IMR-90 (cell line): Measurements from ENCODE around the gene BRAT1. TPM values are rescaled to one million over a fixed set of nuclear protein-coding genes. Genes with fewer than 3 reads are reported as not detected.

ENCODE experiments used
- ATAC-seq: fragments of 200-7000 bp; cut with Tn5 transposase; 2 replicates; pipeline ENCODE4 v1.9.1; 2020; ENCODE audit warnings: low read depth, mild to moderate bottlenecking, moderate library complexity
- BruUV-seq: library from RNA; stranded (reverse); fragments of 400-500 nt; replicated peaks from 2 replicates; lab custom pipeline; 2021; lab: Mats Ljungman, UMichigan
- CTCF ChIA-PET: fragments of 300-600 bp; formaldehyde crosslinking; extraction: SDS; loops from one replicate; lab custom pipeline; 2021; ENCODE audit warnings: antibody characterized with exemption; lab: Yijun Ruan, JAX
- POLR2A ChIA-PET: fragments of 300-600 bp; sonication (Branson Sonifier 250); formaldehyde crosslinking; loops from one replicate; lab custom pipeline; 2022; ENCODE audit warnings: antibody characterized with exemption; ENCODE audit not compliant: unreplicated experiment; lab: Charles Lee
- DNase-seq: peaks from one replicate; pipeline ENCODE4 v3.0.0; 2013
- H2AFZ ChIP-seq: replicated peaks from 2 replicates; pipeline ENCODE3; 2013; ENCODE audit warnings: low read length, mild to moderate bottlenecking; ENCODE audit not compliant: poor library complexity
- H2AK5ac ChIP-seq: 2 replicates; pipeline ENCODE4 v1.6.1; 2013; ENCODE audit warnings: low read depth, low read length, inconsistent platforms
- H2AK9ac ChIP-seq: replicated peaks from 2 replicates; pipeline ENCODE3; 2013; ENCODE audit warnings: mild to moderate bottlenecking, low read depth, low read length, moderate library complexity; ENCODE audit not compliant: poor library complexity
- H2BK120ac ChIP-seq: 2 replicates; pipeline ENCODE4 v1.6.1; 2013; ENCODE audit warnings: low read depth, low read length, inconsistent platforms
- H2BK15ac ChIP-seq: 3 replicates; pipeline ENCODE4 v1.6.1; 2013; ENCODE audit warnings: low read depth, low read length, inconsistent platforms
- H2BK20ac ChIP-seq: 2 replicates; pipeline ENCODE4 v1.6.1; 2013; ENCODE audit warnings: low read depth, mild to moderate bottlenecking, inconsistent platforms, low read length, moderate library complexity
- H2BK5ac ChIP-seq: 2 replicates; pipeline ENCODE4 v1.6.1; 2013; ENCODE audit warnings: mild to moderate bottlenecking, low read depth, low read length, inconsistent platforms; ENCODE audit not compliant: poor library complexity, severe bottlenecking
- H3K14ac ChIP-seq: replicated peaks from 2 replicates; pipeline ENCODE4 v1.6.1; 2013; ENCODE audit warnings: low read depth, low read length, inconsistent platforms
- H3K18ac ChIP-seq: 2 replicates; pipeline ENCODE4 v1.6.1; 2013; ENCODE audit warnings: low read depth, low read length, control low read depth
- H3K23ac ChIP-seq: 2 replicates; pipeline ENCODE4 v1.6.1; 2013; ENCODE audit warnings: low read depth, low read length, inconsistent platforms
- H3K27ac ChIP-seq: 2 replicates; pipeline ENCODE4 v1.5.1; 2013; ENCODE audit warnings: mild to moderate bottlenecking, control low read depth, low read length; ENCODE audit not compliant: insufficient read depth
- H3K27me3 ChIP-seq: 2 replicates; pipeline ENCODE4 v1.6.1; 2013; ENCODE audit warnings: low read length; ENCODE audit not compliant: control insufficient read depth, insufficient read depth
- H3K36me3 ChIP-seq: 2 replicates; pipeline ENCODE4 v1.6.1; 2013; ENCODE audit warnings: low read length, mixed read lengths; ENCODE audit not compliant: control insufficient read depth, insufficient read depth
- H3K4ac ChIP-seq: 2 replicates; pipeline ENCODE4 v1.6.1; 2013; ENCODE audit warnings: low read depth, low read length, inconsistent platforms
- H3K4me1 ChIP-seq: 2 replicates; pipeline ENCODE4 v1.6.1; 2013; ENCODE audit warnings: low read length, mixed read lengths; ENCODE audit not compliant: control insufficient read depth, insufficient read depth
- H3K4me2 ChIP-seq: 2 replicates; pipeline ENCODE4 v1.6.1; 2013; ENCODE audit warnings: low read depth, mild to moderate bottlenecking, control low read depth, low read length, moderate library complexity
- H3K4me3 ChIP-seq: 2 replicates; pipeline ENCODE4 v1.5.1; 2013; ENCODE audit warnings: low read depth, mild to moderate bottlenecking, control low read depth, low read length, moderate library complexity; ENCODE audit not compliant: insufficient read depth
- H3K56ac ChIP-seq: 2 replicates; pipeline ENCODE4 v1.6.1; 2013; ENCODE audit warnings: low read length, inconsistent platforms; ENCODE audit not compliant: insufficient read depth; ENCODE audit errors: extremely low read depth
- H3K79me1 ChIP-seq, 2 experiments: 2 replicates each; pipeline ENCODE4 v1.6.1; 2013; ENCODE audit warnings: low read length in 2 of 2, inconsistent platforms in 1 of 2, low read depth in 1 of 2
- H3K9ac ChIP-seq: 2 replicates; pipeline ENCODE4 v1.6.1; 2013; ENCODE audit warnings: low read depth, low read length, control low read depth
- H3K9me1 ChIP-seq: 2 replicates; pipeline ENCODE4 v1.6.1; 2013; ENCODE audit warnings: low read length, inconsistent platforms; ENCODE audit not compliant: insufficient read depth
- H3K9me3 ChIP-seq: 2 replicates; pipeline ENCODE4 v1.6.1; 2013; ENCODE audit warnings: low read length; ENCODE audit not compliant: control insufficient read depth, insufficient read depth
- H4K20me1 ChIP-seq: 2 replicates; pipeline ENCODE4 v1.6.1; 2013; ENCODE audit warnings: low read length, inconsistent platforms; ENCODE audit not compliant: insufficient read depth
- H4K5ac ChIP-seq: 2 replicates; pipeline ENCODE4 v1.6.1; 2013; ENCODE audit warnings: mild to moderate bottlenecking, low read depth, low read length, control low read depth
- H4K8ac ChIP-seq, 2 experiments: 2 replicates each; pipeline ENCODE4 v1.6.1; 2013; ENCODE audit warnings: low read depth in 2 of 2, low read length in 2 of 2, control low read depth in 1 of 2, inconsistent platforms in 1 of 2
- H4K91ac ChIP-seq: 2 replicates; pipeline ENCODE4 v1.6.1; 2013; ENCODE audit warnings: low read depth, low read length, inconsistent platforms; ENCODE audit not compliant: insufficient read depth
- MAFK ChIP-seq: IDR thresholded peaks from 2 replicates; pipeline ENCODE4 v1.6.1; 2012; ENCODE audit warnings: low read depth, low read length, improper control_type of control experiment
- RAD21 ChIP-seq: IDR thresholded peaks from 2 replicates; pipeline ENCODE4 v1.6.1; 2012; ENCODE audit warnings: low read length, improper control_type of control experiment
- RFX5 ChIP-seq: IDR thresholded peaks from 2 replicates; pipeline ENCODE4 v1.8.0; 2012; ENCODE audit warnings: low read depth, mild to moderate bottlenecking, low read length, moderate library complexity
- WGBS, 2 experiments: methylation state at CpG; one replicate each; pipeline versions ENCODE4 v1.1.5 to v1.1.7; 2013; ENCODE audit warnings: missing lambda C conversion rate in 2 of 2; ENCODE audit not compliant: insufficient read length in 1 of 2; ENCODE audit errors: extremely low coverage in 2 of 2; 5-methylcytosine and 5-hydroxymethylcytosine counted together
- dilution Hi-C: fragments of 300-500 bp; cut with HindIII; formaldehyde crosslinking; loops from one replicate; pipeline ENCODE4 v1.14.3; 2018; ENCODE audit warnings: low sequenced_read_pairs; ENCODE audit not compliant: unreplicated experiment
- in situ Hi-C: fragments of 300-500 bp; cut with MboI; formaldehyde crosslinking; loops from 3 replicates; pipeline ENCODE4 v1.14.3; 2019; ENCODE audit warnings: low sequenced_read_pairs, inconsistent platforms, mixed read lengths
- intact Hi-C: fragments of 100-400 bp; cut with micrococcal nuclease; formaldehyde crosslinking; loops from 2 replicates; pipeline ENCODE4 v1.10.0; 2022
- polyA plus RNA-seq, 3 experiments: library from polyadenylated mRNA; depleted of rRNA; stranded (reverse); fragments of >200 nt; gene quantifications; 2 replicates each; pipeline ENCODE4 v1.2.3, GENCODE V29; 2012; ENCODE audit warnings: low replicate concordance in 1 of 3
- total RNA-seq: library from RNA; depleted of rRNA; stranded (reverse); fragments of >200 nt; gene quantifications from 2 replicates; pipeline ENCODE4 v1.2.3, GENCODE V29; 2012

Gene BRAT1
- total and polyA plus RNA-seq, 2 of the 4 experiments (the other 2 are of a cell fraction) = 6.8 to 21.9 TPM

DNA sequence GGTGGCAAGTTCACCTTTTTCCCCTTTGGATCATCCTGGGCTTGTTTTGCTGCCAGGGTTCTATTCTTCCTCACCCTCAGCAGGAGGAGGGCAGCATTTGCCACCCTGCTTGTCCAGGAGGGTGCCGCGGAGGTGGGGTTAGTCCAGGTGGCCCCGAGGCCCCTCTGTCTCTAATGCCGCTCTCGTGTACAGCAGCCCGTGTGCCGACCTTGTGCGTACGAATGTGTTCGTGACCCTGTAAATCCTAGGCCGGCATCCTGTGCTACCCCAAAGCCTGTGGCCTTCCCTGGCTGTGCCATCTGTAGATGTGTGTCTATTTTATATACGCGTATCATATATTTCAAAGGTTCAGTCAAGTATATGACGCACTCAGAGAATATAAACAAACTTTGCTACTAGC is 14.1 kb upstream of the BRAT1 start:
- Histone ChIP-seq H3K4me2 (no peak overlapping the region), H3K79me1 (peaks cover 10% of the 10 kb centered on the region in 2 experiments; a peak in 1 of 4 replicates), H3K18ac (no peak overlapping the region), H2AFZ (no peak overlapping the region), H3K4me1 (peaks cover 9% of the 10 kb centered on the region), H2BK120ac (no peak overlapping the region), H3K4ac (no peak overlapping the region), H2BK20ac (no peak overlapping the region), H3K9ac (no peak overlapping the region), H4K91ac (no peak overlapping the region), H3K36me3 (peaks cover 9% of the 10 kb centered on the region), H2BK5ac (no peak overlapping the region), H3K4me3 (no peak overlapping the region), H4K20me1 (no peaks in the 10 kb centered on the region), H2BK15ac (no peak overlapping the region), H3K27ac (no peak overlapping the region), H3K9me3 (no peaks in the 10 kb centered on the region), H2AK5ac (no peak overlapping the region), H3K14ac (no peak overlapping the region), H4K8ac (no peak overlapping the region), H3K23ac (no peak overlapping the region), H3K27me3 (no peaks in the 10 kb centered on the region), H3K9me1 (peaks cover 10% of the 10 kb centered on the region; the same call in 1 of the 2 replicates), H2AK9ac (no peak overlapping the region), H3K56ac (no peak overlapping the region), H4K5ac (no peak overlapping the region)
- intact Hi-C loops = loop anchor here (5.0 kb wide), 1 partner anchor 588 kb away; no protein-coding TSS in a partner anchor
- TF ChIP-seq MAFK = no peak
- TF ChIP-seq RAD21 = no peak
- no peak for TF ChIP-seq RFX5
- WGBS, 2 experiments = no CpG with 5 or more reads among the region's 14 CpGs
- in situ Hi-C loops = no loop called here
- BruUV-seq = no TSS peak
- CTCF ChIA-PET = no interaction called here
- ATAC-seq (no peak), DNase-seq (no peak)
- POLR2A ChIA-PET = no interaction called here
- dilution Hi-C loops = no loop called here
